Nephron (organoid): ENCODE measurements around the gene SERINC4.
"Not testable (repeated sequence)": the region's sequence is repeated elsewhere in the genome, so short reads cannot be mapped to it uniquely, and the experiment has no call there.

Source experiments
- H3K27ac Mint-ChIP-seq, 3 experiments: 2 replicates each; pipeline ENCODE4 v1.8.0; 2020; ENCODE audit warnings: mixed read lengths in 3 of 3, mild to moderate bottlenecking in 2 of 3, moderate library complexity in 1 of 3
- H3K27me3 Mint-ChIP-seq: 2 replicates; pipeline ENCODE4 v1.8.0; 2021; ENCODE audit warnings: low read depth, mild to moderate bottlenecking, moderate library complexity, mixed read lengths
- H3K36me3 Mint-ChIP-seq: 2 replicates; pipeline ENCODE4 v1.8.0; 2020; ENCODE audit warnings: low read depth, mixed read lengths
- H3K4me1 Mint-ChIP-seq: 2 replicates; pipeline ENCODE4 v1.8.0; 2020; ENCODE audit warnings: mixed read lengths
- H3K4me3 Mint-ChIP-seq, 3 experiments: 2 replicates each; pipeline ENCODE4 v1.8.0; 2020; ENCODE audit warnings: mild to moderate bottlenecking in 3 of 3, mixed read lengths in 3 of 3, moderate library complexity in 2 of 3
- H3K9me3 Mint-ChIP-seq: 2 replicates; pipeline ENCODE4 v1.8.0; 2020; ENCODE audit warnings: mixed read lengths
- CTCF ChIP-seq, 3 experiments: fragments of 200-600 bp; sonication (generic); IDR thresholded peaks; one replicate each; pipeline ENCODE4 v1.5.0; 2021; ENCODE audit warnings: antibody characterized with exemption in 3 of 3; ENCODE audit not compliant: unreplicated experiment in 3 of 3

The SERINC4 gene

DNA sequence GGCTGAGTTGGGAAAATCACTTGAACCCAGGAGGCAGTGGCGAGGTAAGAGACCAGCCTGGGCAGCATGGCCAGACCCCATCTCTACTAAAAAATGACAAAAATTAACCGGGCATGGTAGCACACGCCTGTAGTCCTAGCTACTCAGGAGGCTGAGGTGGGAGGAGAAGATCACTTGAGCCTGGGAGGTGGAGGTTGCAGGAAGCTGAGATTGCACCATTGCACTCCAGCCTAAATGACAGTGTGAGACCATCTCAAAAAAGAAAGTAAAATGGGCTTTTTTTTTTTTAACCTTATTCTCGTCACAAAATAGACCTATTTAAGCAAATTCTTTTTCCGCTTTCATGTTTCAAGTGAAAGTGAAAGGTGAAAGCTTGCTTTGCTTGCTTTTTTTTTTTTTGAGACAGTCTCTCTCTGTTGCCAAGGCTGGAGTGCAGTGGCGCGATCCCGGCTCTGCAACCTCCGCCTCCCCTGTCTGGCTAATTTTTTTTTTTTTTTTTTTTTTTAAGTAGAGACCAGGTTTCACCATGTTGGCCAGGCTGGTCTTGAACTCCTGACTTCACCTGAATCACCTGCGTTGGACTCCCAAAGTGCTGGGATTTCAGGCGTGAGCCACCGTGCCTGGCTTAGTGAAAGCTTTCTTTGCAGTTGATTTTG, 50.2 kb downstream of the SERINC4 start:
- H3K27me3 Mint-ChIP-seq, result no peaks in the 10 kb centered on the region
- no peak overlapping the region for H3K4me3 Mint-ChIP-seq
- peaks cover 28% of the 10 kb centered on the region for H3K4me1 Mint-ChIP-seq
- no peaks in the 10 kb centered on the region for H3K9me3 Mint-ChIP-seq
- TF ChIP-seq CTCF (IDR thresholded peaks at IDR 0.05; ENCODE audit: unreplicated experiment in 3 of 3), result no peak
- peaks cover 29% of the 10 kb centered on the region for H3K36me3 Mint-ChIP-seq
- no peak overlapping the region for H3K27ac Mint-ChIP-seq

DNA sequence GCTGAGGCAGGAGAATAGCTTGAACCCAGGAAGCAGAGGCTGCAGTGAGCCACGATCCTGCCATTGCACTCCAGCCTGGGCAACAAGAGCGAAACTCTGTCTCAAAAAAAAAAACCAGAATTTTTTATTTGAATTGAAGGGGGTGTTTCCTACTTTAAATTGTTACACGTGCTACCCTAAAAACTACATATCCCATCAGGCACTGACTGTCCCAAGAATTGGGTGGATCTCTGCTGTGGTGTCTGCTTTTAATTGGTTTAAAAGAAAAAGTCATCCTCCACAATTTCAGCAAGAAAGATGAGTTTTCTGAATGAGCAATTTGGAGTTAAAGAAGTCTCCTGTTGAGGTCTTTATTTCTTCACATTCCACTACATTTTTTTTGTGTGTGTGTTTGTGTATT, 51.6 kb downstream of the SERINC4 start:
- no peaks in the 10 kb centered on the region for H3K27me3 Mint-ChIP-seq
- no peaks in the 10 kb centered on the region for H3K9me3 Mint-ChIP-seq
- H3K4me3 Mint-ChIP-seq, result peak overlapping the region; percentile 93 to 98 (median 98)
- H3K36me3 Mint-ChIP-seq, result peaks cover 19% of the 10 kb centered on the region
- H3K27ac Mint-ChIP-seq, result no peak overlapping the region
- no peak for TF ChIP-seq CTCF (IDR thresholded peaks at IDR 0.05; ENCODE audit: unreplicated experiment in 3 of 3)
- H3K4me1 Mint-ChIP-seq, result peaks cover 28% of the 10 kb centered on the region

DNA sequence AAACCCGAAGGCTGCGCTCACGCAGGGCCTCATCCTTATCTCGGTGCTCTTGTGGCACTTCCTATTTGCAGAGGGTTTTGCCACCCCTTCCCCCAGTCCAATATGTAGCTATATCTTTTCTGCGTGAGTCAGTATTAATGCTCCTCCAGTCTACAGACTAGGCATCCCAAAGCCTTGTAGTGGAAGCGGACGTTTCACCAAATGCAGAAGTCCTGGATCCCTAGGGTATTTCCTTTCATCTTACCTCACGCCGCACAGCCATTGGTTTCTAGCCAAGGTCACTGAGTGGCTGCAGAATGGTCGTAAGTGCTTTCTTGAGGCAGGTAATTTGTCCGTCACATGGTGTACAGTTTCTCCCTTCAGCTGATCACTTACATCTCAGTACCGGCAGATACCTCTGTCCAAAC, 53.1 kb downstream of the SERINC4 start:
- H3K4me1 Mint-ChIP-seq, result peaks cover 23% of the 10 kb centered on the region
- peaks cover 15% of the 10 kb centered on the region for H3K36me3 Mint-ChIP-seq
- H3K27ac Mint-ChIP-seq, result peak overlapping the region; percentile 95 to 98 (median 96)
- peak overlapping the region; percentile 93 to 98 (median 98) for H3K4me3 Mint-ChIP-seq
- H3K9me3 Mint-ChIP-seq, H3K27me3 Mint-ChIP-seq: not testable (repeated sequence)

- TF ChIP-seq CTCF (IDR thresholded peaks at IDR 0.05; ENCODE audit: unreplicated experiment in 3 of 3), result peak in 2 of 3 experiments; percentile 16 to 21
- peaks cover 21% of the 10 kb centered on the region for H3K4me1 Mint-ChIP-seq
- H3K27ac Mint-ChIP-seq, result peak within 1 kb of the TSS; percentile 95 to 98 (median 96)
- H3K36me3 Mint-ChIP-seq, result peaks cover 13% of the 10 kb centered on the region
- not testable (repeated sequence) for H3K9me3 Mint-ChIP-seq, H3K27me3 Mint-ChIP-seq
- H3K4me3 Mint-ChIP-seq, result peak within 1 kb of the TSS; percentile 93 to 98 (median 98)
Observed at GRCh38 chr15:43746245-43746902, 53.6 kb downstream of the SERINC4 start, which contains the start of gene PDIA3. PDIA3 (plus strand) TSS chr15:43746438; CDS start chr15:43746540, 102 bp downstream.
